Measurements from ENCODE around the gene PCDH15. TPM values are rescaled to one million over a fixed set of nuclear protein-coding genes. Genes with fewer than 3 reads are reported as not detected.

The PCDH15 gene
- total and polyA plus RNA-seq, 2 of the 4 experiments (the other 2 are of a cell fraction): not detected

- no CpG with 5 or more reads among the region's 1 CpG for WGBS, 2 experiments (ENCODE audit: extremely low coverage in 2 of 2, insufficient read length in 1 of 2)
- DNase-seq: no peak
- CTCF ChIA-PET: no interaction called here
- H2AFZ ChIP-seq (replicated peaks; ENCODE audit: low read length, poor library complexity): no peak overlapping the region
- H2BK120ac ChIP-seq (ENCODE audit: low read depth, low read length): no peak overlapping the region
- H3K27ac ChIP-seq (ENCODE audit: insufficient read depth, low read length): no peak overlapping the region
- in situ Hi-C loops (cut with MboI; ENCODE audit: low sequenced_read_pairs): no loop called here
- H3K56ac ChIP-seq (ENCODE audit: extremely low read depth, insufficient read depth, low read length): no peak overlapping the region
- no peaks in the 10 kb centered on the region for H3K36me3 ChIP-seq (ENCODE audit: control insufficient read depth, insufficient read depth, low read length)
- H3K9me1 ChIP-seq (ENCODE audit: insufficient read depth, low read length): no peaks in the 10 kb centered on the region
- H3K23ac ChIP-seq (ENCODE audit: low read depth, low read length): no peak overlapping the region
- POLR2A ChIA-PET (ENCODE audit: unreplicated experiment): no interaction called here
- H3K9ac ChIP-seq (ENCODE audit: low read depth, low read length): no peak overlapping the region
- no peak overlapping the region for H3K18ac ChIP-seq (ENCODE audit: low read depth, low read length)
- no peak overlapping the region for H3K14ac ChIP-seq (replicated peaks; ENCODE audit: low read depth, low read length)
- no peaks in the 10 kb centered on the region for H3K27me3 ChIP-seq (ENCODE audit: control insufficient read depth, insufficient read depth, low read length)
- dilution Hi-C loops (cut with HindIII; ENCODE audit: low sequenced_read_pairs, unreplicated experiment): no loop called here
- BruUV-seq (replicated peaks): no TSS peak
- H3K4me3 ChIP-seq (ENCODE audit: insufficient read depth, low read depth, low read length): no peak overlapping the region
- H2AK5ac ChIP-seq (ENCODE audit: low read depth, low read length): no peak overlapping the region
- no peaks in the 10 kb centered on the region for H3K79me1 ChIP-seq (ENCODE audit: low read depth in 1 of 2, low read length in 2 of 2)
- ATAC-seq (ENCODE audit: low read depth): no peak
- H4K91ac ChIP-seq (ENCODE audit: insufficient read depth, low read depth, low read length): no peak overlapping the region
- H3K9me3 ChIP-seq (ENCODE audit: control insufficient read depth, insufficient read depth, low read length): peaks cover 2% of the 10 kb centered on the region; the same call in 1 of the 2 replicates
- intact Hi-C loops (cut with micrococcal nuclease): no loop called here
- no peak overlapping the region for H4K8ac ChIP-seq (ENCODE audit: low read depth in 2 of 2, low read length in 2 of 2)
- H4K20me1 ChIP-seq (ENCODE audit: insufficient read depth, low read length): no peaks in the 10 kb centered on the region
- H2BK20ac ChIP-seq (ENCODE audit: low read depth, low read length): no peak overlapping the region
- H2BK5ac ChIP-seq (ENCODE audit: low read depth, low read length, poor library complexity, severe bottlenecking): no peak overlapping the region
- no peak overlapping the region for H4K5ac ChIP-seq (ENCODE audit: low read depth, low read length)
- H3K4me1 ChIP-seq (ENCODE audit: control insufficient read depth, insufficient read depth, low read length): no peaks in the 10 kb centered on the region
- no peak overlapping the region for H3K4ac ChIP-seq (ENCODE audit: low read depth, low read length)
- no peak overlapping the region for H2BK15ac ChIP-seq (ENCODE audit: low read depth, low read length)
- H2AK9ac ChIP-seq (replicated peaks; ENCODE audit: low read depth, low read length, poor library complexity): no peak overlapping the region
- TF ChIP-seq CEBPB (IDR thresholded peaks at IDR 0.05; ENCODE audit: low read depth, low read length): no peak
- no peak for TF ChIP-seq FOS (IDR thresholded peaks at IDR 0.05; ENCODE audit: low read depth, low read length)
- TF ChIP-seq CHD1 (IDR thresholded peaks at IDR 0.05; ENCODE audit: low read depth, low read length): no peak
- TF ChIP-seq MAZ (IDR thresholded peaks at IDR 0.05; ENCODE audit: borderline replicate concordance, low read depth, low read length): no peak
- TF ChIP-seq SMC3 (IDR thresholded peaks at IDR 0.05; ENCODE audit: low read depth, low read length): no peak
- TF ChIP-seq POLR2A (IDR thresholded peaks at IDR 0.05; ENCODE audit: low read depth, low read length): no peak
- no peak for TF ChIP-seq BHLHE40 (IDR thresholded peaks at IDR 0.05; ENCODE audit: low read depth, low read length)
- H3K4me2 ChIP-seq (ENCODE audit: low read depth, low read length): no peak overlapping the region
These were observed 908.0 kb downstream of the PCDH15 start for GRCh38 chr10:53893061-53893460.

Data from IMR-90 (cell line).